ENCODE data around the gene SMIM32.

Gene SMIM32

DNA sequence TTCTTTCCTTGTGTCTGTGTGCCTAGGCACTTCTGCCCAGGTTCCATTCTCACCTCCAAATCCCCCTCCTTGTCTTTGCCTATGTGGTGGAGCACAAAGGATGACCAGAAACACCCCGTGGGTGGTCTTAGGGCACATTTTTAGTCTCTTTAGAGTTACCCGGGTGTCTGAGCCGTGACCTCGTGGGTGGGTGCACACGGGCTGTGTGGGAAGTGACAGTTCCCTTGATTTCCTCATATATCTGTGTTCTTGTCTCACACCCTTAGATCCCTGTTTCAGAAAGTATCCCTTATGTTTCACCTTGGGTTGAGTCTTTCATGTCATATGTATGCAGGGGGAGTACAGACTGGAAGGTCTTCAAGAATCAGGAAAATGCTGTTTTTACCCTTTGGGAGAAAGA, 13.4 kb upstream of the SMIM32 start:
- DNase-seq = no peak

DNA sequence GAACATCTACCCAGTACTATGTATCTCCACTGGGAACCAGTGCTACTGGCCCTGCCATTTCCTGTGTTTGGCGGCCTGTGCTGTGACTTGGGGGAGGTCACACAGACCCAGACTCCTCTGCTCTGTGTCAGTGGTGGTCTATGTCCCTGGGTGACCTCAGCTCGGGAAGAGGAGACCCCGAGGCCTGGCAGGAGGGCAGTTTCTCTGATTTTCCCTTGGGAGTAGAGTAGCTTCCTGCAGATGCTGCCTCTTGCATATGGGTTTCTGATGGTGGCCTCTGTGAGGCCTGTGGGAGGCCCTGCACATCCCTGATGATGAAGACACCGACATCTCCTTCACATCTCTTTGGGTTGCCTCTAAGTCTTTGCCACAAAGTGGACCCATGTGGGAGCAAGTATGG, 13.0 kb upstream of the SMIM32 start:
- DNase-seq = no peak

DNA sequence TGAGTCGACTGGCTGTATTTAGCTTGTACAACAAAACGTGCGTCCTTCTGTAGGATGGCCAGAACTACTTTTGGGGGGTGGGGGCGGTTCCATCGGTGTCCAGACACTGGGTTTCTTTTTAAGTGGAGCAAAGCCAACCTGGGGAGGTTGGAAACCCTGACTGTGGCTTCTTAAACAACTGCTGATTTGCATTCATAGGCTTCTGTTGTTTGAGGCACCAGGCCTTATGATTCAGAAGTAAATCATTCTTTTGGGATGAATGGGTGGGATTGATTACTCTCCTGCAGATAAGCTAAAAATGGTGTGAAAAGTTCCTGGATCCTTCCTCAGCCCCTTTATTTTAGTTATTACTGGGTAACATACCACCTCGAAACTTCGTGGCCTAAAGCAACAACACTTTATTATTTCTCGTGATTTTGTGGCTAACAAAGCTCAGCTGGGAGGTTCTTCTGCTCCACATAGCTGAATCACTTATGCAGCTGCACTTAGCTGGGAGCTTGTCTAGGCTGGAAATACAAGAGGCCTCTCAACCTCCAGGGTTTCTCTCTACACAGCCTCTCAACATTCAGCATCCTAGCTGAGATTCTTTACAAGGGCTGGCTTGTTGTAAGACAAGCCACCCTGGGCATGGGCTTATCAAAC, 12.2 kb upstream of the SMIM32 start:
- DNase-seq = no peak

DNA sequence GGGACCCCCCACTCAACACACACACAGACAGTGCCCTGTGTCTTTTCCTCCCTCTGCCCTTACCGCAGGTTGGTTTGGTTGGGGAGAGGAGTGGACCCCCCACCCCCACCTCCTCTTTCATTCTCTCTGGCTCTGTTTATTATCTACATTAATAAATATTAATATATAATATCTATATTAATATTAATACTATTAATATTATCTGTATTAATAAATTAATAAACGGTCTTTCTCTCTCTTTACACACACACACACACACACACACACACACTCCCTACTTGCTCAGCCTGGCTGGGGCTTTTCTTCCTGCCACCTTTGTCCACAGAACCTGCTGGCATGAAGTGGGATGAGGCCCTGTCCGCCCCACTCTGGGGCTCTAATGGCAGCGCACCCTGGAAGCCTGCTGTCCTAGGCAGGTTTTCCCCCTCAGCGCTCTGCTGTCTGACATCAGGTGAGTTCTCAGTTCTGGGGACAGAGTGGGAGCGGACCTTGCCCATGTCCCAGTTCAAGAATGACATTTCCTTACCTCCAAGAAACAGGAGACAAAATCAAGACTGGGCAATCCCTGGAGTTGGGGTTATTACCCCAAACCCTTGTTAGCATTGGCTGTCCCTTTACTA, 10.5 kb upstream of the SMIM32 start:
- DNase-seq = no peak

DNA sequence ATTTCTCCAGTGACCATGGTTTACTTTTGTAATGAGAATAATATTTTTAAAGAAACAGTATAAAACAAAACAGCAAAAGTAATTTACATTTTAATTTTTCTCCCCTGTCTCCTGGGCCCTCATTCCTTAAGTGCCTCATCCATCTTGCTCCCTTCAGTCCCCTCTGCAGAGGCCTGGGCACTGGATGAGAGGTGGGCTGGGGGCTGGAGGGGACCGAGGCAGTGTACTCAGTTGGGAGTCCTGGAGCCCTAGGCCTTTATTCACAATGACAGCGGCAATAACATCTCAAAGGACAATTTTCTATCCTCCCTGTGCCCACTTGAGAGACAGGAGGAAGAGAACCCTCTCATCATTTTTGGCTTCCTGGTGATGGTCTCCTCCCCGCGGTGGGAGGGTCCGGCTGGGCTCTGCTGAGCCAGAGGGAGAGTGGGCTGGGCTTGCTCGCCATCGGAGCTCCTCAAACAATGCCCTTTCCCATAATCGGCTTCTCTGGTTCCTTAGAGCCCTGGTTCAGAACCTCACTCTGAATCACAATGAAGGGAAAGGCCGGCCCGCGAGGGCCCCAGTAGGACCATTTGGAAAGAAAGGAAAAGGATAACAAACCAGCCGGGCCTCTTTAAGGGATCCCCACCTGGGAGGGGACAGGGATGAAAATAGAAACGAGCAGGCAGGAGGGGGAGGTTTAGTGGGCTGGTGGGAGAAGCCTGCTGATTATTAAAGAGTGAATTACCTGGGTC, 9.7 kb upstream of the SMIM32 start:
- DNase-seq = no peak

DNA sequence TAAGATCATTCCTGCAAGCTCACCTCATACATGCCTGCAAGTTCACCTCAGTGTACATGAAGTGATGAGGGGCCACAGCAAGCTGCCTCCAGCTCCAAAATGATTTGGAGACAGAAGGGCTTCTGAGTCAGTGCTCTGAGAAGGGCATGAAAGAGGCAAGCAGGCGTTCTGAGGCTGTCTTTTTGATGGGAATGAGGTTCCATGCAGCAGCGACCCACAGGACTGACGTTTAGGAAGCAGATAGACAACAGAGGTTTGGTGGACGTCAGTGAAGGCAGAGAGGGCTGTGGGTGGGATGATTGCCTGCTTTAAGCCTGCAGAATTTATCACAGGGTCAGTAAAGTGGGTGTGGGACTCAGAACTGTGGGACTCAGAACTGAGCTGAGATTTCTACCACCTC, 8.9 kb upstream of the SMIM32 start:
- no peak for DNase-seq

DNA sequence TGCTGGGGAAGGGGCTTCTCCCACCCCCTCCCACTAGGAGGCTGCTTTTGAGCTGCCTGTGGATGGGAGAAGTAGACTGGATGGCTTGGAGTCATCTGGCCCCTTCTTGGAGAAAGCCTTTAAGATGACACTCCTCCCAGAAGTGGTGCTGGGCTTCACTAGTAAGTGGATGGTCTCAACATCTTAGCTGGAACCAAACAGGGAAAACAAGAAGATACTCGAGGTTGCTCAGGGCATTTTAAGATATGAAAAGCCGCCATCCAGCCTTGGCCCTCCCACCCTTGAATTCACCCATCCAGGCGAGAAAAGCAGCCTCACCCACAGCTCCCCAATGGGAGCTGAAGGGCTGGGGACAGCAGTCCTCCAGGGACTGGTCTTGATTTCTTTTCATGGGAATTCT, 7.8 kb upstream of the SMIM32 start:
- no peak for DNase-seq

DNA sequence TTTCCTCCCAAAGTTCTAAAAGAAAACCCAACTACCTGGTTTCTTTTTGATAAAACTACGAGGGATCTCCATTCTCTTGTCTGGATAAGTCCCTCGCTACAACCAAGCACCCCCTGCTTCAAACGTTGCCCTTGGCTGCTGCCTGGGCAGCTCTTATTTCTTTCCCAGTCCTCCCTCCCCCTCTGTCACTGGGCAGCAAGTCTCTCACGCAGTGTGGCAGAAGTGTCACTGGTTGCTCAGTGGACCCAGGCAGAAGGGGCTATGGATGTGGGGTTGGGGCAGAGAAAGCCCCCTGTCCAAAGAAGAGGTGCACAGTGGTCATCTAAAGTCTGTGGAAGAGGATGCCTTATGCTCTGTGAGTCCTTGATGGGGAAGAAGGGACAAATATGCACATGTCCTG, 7.2 kb upstream of the SMIM32 start:
- DNase-seq = no peak

DNA sequence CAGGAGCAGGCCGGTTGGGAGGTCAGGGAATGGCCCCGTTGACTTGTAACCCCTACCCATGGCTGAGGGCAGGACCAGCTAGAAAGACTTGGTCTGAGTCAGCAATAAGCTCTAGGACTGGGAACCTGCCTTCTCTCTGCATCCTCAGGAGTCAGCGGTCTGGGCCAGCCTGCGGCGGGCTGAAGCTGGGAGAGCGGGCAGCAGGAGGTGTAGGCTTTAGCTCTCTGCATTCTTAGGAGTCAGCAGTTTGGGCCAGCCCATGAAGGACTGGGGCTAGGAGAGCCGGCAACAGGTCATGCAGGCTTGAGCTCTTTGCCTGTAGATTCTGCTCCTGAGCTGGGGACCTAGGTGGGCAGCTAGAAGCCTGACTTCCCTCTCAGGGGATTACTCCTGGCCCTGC, 6.4 kb upstream of the SMIM32 start:
- no peak for DNase-seq

DNA sequence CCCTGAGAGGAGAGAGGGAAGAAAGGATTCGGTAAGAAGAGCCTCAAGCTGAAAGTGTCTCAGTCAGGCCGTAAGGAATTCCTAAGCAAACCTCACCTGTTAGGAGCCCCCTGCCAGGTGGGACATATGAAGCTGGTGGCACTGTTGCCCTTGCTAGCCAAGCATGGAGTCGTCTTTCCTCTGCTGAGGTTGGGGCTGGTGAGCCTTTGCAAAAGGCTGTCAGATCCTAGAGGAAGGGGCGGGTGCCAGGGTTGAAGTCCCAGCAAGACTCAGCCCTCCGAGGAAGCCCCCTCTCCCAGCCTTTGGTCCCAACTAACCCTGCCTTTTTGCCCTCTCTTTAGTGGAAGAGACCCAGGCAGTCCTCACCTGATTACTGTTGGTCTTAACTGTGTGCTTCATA, 5.5 kb upstream of the SMIM32 start:
- DNase-seq = no peak

DNA sequence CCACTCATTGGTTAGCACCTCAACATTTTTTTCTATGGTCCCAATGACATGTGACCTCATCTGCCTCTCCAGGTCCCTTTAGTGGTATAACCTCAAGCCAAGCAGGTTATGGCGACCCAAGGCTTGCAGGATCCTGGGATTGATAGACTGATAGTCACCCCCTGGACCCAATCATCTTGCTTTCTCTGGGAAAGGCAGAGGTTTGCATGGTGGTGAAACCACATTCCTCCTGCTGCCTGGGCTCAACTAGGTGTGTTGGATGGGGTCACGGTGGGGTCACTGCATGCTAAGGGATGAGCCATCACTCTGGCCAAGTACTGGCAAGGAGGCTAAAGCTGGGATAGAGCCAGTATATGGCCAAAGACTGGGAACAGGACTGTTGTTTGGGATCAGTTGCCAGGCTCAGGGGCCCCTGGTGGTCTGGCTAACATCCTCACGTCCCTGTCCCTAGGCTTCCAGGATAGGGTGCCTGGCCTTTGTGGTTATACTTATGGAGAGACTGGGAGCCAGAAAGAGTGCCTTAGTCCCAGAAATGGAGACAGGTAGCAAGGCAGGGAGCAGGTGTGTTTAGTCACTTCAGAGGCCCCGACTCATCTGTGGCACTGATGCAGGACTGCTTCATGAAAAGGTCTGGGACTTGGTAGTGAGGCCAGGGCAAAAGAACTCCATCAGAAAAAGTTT, 4.6 kb upstream of the SMIM32 start:
- DNase-seq = no peak

DNA sequence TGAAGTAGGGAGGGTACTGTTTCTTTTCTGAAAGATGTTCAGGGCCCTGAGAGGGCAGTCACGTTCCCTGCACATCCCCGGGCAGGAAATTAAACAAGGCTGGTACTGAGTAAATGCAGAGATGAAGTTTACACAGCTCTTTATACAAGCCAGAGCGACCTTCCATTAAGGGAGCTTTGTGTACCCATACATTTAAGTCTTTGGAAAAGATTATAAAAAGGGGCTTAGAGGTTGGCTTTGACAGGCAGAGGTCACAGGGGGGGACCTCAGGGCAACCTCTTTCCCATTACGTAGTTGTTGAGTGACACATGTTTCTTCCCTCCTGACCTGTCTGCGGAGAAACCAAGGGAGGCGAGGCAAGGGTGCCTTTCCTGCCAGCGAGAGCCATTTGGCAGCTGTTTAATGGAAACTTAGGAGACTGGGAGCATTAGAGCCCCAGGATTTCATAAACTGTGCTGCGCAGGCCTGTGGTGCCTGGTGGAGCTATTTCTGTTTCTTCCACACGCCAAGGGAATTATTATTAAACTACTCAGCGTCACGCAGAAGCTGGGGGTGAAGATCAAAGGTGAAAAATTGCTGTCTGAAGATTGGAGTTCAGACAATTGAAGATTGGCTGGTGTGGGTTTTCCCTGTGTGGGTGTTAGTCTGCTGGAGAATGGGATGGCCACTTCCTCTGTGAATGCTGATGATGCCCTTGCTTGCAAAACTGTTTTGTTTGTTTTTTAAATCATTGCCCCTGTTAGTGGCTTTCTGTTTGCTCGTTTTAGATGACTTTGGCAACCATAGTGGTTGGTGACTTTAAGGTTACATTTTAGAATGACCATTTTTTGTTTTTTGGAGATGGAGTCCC, 3.2 kb upstream of the SMIM32 start:
- DNase-seq = no peak

DNA sequence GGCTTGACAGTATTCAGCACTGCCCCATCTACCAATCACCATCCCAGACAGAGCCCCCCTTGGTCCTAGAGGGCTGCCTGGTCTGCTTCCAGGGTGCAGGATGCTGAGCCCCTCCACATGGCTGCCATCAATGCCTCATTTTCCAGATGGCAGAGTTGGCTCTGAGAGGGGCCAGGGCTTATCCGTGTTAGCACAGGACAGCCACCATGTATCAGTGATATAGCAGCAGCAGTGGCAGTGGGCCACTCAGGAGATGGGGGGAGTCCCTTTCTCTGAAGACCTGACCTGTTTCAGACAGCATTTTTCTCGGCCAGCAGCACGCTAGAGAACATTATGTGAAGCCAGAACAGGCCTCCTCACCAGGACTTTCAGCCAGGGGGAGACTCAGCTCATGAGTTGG, 1.6 kb upstream of the SMIM32 start:
- no peak for DNase-seq

DNA sequence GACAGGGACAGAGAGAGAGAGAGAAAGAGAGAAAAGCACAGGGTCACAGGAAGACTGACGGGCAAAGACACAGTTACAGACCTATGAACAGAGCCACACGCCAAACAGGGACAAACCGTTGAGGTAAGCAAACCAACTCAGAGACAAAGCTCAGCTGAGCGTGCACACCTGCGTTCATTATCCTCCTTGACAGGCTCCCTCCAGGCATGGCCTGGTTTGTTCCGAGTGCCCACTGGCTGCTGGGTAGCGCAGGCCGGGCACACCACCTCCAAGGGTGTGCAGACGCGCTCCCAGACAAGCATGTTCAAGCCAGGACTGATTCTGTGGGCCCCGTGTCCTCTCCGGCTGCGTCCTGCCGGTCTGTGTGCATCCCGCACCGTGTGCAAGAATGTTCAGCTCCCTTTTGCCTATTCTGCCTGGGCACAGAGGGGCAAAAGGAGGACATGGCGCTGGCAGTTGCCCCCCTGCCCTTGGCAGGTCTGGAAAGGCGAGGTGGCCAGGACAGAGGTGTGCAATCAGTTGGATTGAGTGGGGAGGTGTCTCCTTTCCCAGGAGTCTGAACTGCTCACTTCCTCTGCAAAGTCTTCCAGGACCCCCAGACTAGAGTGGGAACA, 467 bp upstream of the SMIM32 start:
- DNase-seq = no peak

DNA sequence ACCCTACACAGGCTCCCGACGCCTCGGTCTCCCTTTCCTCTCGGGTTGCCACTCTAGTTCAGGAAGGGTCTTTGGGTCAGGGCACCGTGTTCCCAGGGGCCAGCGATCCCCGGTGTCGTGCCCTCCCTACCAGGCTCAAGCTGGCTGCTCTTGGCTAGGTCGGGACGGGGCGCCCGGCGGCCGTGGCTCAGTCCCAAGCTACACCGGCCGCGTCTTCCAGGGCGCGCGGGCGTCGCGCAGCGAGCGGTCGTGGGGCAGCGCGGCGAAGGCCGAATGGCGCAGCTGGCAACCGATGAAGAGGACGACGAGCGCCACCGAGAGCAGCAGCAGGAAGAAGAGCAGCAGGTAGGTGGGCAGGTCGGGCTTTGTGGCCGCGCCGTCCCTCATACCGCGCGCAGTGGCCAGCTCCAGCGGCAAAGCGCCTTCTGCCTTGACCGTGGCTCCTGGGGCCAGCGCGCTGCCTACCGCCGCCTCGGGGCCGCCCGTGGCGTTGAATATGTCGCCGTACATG, 892 bp downstream of the SMIM32 start:
- DNase-seq = no peak

DNA sequence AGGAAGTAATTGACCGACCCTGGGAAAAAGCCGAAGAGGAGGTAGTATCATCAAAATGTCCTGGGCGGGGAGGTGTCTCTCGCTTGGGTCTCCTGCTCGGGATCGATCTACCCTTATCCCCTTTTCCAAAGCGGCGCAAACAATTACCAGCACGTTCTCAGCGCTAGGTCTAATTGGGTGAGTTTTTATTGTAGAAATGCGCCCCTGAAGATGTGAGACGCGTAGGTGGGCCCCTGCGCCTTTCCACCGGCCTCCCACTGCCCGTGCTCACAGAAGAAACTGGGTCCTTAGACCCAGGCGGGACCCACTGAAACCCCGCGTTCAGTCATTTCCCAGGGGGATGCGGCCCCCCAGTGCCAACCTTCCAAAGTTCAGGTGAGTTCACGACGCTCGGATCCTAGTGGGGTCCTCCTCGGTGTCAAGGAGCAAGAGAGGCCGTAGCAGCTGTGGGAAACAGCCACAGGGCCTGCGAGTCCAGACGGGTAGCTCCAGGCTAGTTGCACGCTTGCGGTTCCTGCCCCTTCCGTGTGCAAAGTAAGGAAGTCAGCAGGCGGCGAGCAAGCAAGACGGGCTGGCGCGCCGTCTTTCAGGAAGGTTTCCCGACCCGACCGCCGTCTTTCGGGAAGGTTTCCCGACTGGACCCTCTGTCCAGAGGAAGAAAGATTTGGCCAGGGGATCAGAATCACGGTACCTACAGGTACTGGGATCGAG, 1.5 kb downstream of the SMIM32 start:
- no peak for DNase-seq

DNA sequence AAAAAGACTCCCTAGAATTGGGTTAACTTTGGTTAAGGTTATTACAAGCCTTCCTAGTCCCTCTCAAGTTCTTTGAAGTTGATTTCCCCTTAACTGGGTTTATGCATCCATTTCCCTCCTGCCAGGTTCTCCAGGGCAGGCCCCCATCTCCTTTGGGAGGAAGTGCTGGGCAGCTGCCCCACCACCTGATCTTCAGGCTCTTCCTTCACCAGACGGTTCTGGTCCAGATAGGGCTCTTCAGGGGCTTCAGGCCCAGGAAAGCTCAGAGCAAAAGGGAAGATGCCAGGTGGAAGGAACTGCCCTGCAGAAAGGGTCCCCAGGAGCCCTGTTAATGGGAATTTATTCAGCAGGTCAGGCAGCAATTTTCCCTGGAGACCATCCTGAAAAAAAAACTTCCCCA, 2.1 kb downstream of the SMIM32 start:
- no peak for DNase-seq

DNA sequence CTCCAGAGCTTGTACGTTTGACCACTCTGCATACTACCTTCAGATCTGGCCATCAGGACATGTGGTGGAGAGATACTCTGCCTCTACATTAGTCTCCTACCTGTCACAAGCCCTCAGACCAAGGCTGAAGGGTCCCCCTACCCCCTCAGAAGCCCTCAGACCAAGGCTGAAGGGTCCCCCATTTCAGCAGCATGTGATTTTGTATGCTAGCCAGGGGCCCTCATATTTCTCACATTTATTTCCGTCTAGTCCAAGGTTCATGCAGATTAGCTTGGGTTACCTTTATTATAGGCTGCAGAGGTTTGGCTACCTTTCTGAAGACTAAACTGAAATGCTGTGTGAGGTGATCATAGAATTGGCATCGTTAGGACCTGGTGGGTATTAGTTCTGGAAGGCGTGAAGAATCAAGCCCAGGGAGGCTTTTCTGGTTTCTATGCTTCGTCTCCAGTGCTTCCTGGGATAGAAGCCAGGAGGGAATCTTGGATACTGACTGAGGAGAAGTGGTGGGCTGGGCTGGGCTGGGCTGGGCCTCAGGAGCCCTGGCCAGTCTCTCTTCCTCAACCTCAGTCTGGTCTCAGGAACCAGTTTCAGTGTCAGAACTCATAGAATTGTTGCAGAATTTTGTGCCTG, 2.8 kb downstream of the SMIM32 start:
- no peak for DNase-seq

DNA sequence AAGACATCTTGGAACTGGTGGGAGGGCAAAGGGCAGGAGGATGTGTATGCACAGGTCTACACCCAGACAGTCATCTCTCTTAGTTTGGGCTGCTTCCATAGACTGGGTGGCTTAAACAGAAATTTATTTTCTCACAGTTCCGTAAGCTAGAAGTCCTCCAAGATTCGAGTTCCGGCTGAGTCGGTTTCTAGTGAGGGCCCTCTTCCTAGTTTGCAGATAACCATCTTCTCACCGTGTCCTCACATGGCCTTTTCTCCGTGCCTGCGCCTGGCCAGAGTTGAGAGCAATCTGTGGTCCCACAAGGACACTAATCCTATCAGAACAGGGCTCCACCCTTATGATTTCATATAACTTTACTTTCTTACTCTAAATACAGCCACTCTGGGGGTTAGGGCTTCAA, 4.1 kb downstream of the SMIM32 start:
- no peak for DNase-seq

DNA sequence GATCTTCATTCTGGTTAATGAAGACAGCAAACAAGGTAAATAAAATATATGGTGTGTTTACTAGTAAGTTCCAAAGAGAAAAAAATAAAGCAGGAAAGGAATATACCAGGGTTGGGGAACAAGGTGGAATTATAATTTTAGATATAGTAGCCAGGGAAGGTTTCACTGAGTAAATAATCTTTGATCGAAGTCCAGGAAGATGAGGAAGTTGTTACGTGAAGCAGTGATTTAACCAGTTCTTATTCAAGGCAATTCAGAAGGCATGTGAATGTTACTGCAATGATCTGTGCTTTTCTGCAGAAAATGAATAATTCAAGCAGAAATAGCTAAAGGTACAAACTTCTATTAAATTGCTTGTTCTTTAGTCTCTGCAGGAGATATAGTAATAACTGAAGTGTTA, 6.2 kb downstream of the SMIM32 start:
- DNase-seq = no peak
